LoVo (cell line): ENCODE measurements around the gene PPFIBP2.
"Not testable (repeated sequence)": the region's sequence is repeated elsewhere in the genome, so short reads cannot be mapped to it uniquely, and the experiment has no call there.

Source experiments
- DNase-seq: peaks from one replicate; pipeline ENCODE4 v3.0.0-alpha.2; 2016; ENCODE audit warnings: low spot score

Gene PPFIBP2

DNA sequence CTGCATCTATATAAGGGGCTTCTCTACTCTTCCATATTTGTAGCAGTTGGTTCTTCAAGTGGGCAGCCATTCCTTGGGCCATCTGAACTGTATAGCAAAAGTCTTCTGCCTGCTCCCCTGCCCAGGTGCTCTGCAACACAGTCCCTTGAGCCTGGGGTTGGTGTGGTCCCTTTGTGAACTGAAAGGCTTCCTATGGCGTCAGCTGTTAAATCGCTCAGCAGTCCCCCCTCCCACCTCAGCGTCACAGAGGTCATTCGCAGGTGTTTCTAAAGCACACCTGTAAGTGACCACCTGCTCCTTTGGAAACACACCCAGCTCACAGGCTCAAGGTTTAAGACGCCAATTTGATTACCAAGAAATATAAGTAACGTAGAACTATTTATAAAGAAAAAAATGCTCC lies 122.6 kb downstream of the PPFIBP2 start:
- no peak for DNase-seq

- DNase-seq, result no peak
Observed at GRCh38 chr11:7637447-7638157, 123.8 kb downstream of the PPFIBP2 start.

DNA sequence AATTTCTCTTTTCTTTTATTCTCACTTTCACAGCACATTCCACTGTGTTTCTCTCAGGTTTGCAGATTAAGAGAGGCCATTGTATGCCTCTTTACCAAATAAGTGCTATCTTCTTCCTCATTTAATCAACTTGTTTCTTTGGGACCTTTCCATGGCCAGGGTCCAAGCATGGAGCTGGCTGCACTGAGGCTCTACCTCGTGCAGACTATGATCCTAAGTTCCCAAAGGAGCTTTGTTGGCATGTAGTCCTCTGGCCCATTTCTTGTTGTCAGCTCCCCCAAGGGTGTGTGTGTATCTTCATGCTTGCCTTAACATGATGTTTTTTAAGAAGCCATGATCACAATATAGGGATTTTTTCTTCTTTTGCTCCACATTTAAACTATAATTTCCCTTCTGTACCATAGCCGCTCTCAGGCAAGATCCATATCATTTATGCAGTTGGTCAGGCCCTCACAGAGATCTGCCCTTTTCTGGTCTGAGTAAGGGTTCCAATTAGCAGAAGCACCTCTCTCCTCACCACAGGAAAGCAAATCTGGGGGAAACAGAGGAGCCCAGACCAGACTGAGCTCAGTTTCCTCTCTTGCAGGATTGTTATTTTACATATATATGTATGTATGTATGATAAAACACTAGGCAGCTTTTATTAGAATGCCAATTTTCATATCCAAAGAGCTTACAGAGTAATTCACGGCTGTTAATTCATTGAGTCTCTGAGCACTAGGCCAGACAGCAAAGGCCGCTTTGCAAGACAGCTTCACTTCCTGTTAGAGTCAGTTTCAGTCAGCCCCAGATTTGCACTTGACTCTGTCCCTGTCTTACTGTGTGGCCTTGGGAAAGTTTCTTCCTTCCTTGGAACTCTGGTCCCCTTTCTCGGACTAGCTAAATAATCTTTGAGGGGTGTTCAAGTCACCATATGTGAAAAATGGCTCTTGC lies 125.2 kb downstream of the PPFIBP2 start:
- no peak for DNase-seq

DNA sequence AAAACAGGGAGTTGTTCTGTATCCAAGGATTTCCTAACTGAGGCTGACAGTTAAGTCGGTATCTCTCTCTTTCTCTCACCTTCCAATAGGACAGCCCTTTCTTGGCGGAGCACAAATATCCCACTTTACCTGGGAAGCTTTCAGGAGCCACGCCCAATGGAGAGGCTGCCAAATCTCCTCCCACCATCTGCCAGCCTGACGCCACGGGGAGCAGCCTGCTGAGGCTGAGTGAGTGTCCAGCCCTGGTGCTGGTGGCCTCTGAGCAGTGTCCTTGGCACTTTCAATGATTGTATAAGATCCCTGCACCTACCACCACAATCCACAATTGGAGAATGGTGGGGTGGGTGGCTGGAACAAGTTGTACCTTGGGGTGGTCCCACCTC lies 125.8 kb downstream of the PPFIBP2 start:
- DNase-seq, result peak; percentile 19

- DNase-seq, result no peak
Observed at GRCh38 chr11:7640816-7641215, 127.0 kb downstream of the PPFIBP2 start.

- no peak for DNase-seq
Observed at GRCh38 chr11:7642747-7643146, 128.9 kb downstream of the PPFIBP2 start.

GRCh38 chr11:7643314-7643713 lies 129.5 kb downstream of the PPFIBP2 start:
- no peak for DNase-seq

GRCh38 chr11:7645206-7645605 lies 131.4 kb downstream of the PPFIBP2 start:
- no peak for DNase-seq

GRCh38 chr11:7646866-7647265 lies 133.1 kb downstream of the PPFIBP2 start:
- DNase-seq, result no peak

DNA sequence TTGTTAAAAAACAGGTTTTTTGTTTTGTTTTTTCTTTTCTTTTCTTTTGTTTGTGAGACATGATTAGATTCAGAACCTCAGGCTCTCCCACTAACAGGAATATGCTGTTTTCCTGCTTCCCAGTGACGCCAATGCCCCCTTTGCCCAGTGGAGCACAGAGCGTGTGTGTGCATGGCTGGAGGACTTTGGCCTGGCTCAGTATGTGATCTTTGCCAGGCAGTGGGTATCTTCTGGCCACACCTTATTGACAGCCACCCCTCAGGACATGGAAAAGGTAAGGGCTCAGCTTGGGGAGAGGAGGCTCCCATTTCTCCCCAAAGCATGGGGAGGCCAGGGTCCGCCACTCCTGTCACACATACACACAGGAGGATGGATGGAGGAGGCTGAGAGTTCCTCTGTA lies 134.5 kb downstream of the PPFIBP2 start:
- DNase-seq, result no peak

- DNase-seq, result no peak
Observed at GRCh38 chr11:7651140-7651551, 137.3 kb downstream of the PPFIBP2 start.

- DNase-seq, result no peak
Observed at GRCh38 chr11:7651700-7652099, 137.9 kb downstream of the PPFIBP2 start.

GRCh38 chr11:7654195-7654705 lies 140.5 kb downstream of the PPFIBP2 start:
- DNase-seq, result no peak

DNA sequence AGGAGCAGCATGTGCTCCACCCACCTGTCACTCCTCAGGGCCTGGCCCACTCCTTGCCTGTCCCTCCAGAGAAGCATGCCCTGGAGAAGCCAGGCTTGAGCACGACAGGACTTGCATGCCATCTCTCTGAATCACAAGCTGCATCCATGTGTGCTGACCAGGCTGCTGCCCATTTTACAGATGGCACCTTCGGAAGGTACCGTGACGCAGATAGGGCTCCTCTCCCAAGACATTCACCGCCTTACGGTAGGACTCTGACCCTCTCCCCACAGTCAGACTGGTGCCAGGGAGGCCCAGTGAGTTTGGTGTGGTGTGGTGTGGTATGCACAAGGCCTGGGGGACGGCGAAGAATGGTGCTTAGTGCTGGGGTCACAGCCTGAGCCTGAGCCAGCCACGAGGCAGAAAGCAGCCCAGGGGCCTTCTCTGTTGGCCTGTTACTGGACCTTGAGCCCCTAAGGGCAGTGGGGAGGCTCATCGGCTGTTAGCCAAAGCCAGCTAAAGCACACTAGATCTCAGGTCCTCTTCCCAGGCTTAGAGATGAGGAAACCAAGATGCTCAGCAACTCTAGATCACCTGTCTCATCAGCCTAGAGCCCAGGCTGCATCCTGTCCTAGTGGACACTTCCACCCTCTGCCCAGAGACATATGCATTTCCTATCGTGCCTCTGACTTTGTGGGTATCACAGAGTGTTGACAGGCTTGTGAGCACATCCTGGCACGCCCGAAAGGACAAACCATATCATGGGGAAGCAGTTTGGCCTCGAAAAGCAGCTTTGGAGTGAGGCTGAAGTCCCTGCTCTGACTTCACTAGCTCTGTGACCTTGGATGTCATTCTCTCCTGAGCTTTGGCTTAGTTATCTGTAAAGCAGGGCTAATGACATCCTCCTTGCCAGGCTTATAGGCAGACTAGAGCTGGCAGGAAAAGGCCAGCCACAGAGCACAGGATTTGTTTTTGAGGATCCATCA lies 141.7 kb downstream of the PPFIBP2 start:
- DNase-seq, result no peak

DNA sequence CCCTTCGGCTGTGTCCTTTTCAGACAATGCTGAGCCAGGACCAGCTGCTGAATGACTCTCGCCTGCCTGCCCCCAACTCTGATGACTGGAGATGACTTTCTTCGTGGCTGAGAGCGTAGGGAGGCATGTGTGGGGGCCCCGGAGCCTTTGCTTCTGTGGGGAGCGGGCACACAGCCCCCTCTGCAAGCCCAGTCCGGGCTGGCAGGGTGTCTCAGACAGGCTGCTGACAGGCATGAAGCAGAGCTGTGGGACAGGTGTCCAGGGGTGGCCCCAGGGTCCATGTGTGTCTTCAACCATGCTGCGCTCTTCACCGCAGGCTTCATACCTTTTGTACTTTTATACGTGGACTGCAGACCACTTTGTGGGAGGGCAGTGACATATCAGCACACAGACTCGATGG lies 142.9 kb downstream of the PPFIBP2 start:
- no peak for DNase-seq

GRCh38 chr11:7657306-7658025 lies 143.7 kb downstream of the PPFIBP2 start:
- DNase-seq, result peak; percentile 35

- DNase-seq, result not testable (repeated sequence)
Observed at GRCh38 chr11:7663531-7663930, 149.7 kb downstream of the PPFIBP2 start.

DNA sequence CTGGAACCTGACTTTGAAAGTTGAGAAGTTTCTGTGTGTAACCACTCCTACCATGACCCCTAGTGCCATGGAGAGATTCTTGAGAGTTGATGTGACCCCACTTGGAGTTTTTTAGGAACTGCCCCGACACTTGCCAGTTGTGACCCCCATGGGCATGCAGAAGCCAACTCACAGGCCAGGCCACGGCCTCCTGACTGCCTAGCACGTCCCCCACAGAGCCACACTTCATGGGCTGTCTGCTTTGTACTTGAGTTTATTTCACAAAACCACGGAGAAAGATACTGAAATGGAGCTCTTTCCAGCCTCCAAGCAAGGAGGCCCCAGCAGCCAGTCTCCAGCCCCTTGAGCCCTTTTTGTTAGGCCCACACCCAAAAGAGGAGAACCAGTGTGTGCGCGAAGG lies 151.1 kb downstream of the PPFIBP2 start:
- no peak for DNase-seq

DNA sequence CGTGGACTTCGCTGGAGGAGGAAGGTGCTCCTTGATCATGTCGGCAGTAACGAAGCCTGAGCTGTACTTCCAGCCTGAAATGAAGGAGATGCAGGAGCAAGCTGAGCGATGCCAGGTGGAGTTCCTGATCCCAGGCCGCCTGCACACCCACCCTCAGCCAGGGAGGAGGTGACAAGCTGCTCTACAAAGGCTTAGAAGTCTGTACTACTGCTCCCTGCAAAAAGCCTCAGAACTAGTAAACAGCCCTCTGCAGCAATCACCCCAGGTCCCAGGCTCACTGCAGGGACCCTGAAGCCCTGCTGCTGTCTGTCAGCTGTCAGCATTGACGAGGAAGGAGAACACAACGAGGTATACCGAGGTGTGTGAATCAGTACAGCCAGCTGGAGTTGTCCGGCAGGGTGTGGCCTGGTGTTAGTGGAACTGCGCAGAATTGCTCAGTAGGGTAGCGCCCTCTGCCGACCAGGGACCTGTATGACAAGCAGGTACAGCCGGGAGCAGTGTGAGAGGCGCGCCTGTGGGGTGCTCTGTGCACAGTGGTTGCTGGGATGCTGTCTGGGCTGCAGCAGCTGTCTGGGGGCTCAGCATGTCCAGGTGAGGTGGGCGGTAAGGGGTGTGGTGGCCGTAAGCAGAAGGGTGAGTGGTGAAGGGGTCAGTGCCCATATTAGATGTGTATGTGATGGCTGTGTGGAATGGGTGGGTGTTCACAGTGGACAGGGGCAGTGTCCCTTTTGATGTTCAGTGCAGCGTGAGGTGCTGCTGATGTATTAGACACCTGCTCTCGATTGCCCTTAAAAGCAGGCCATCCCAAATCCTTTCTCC lies 151.9 kb downstream of the PPFIBP2 start:
- peak; percentile 84 for DNase-seq

- no peak for DNase-seq
Observed at GRCh38 chr11:7666292-7666866, 152.6 kb downstream of the PPFIBP2 start.
